HCT116 (cell line): ENCODE measurements around the gene RPL13. TPM values are rescaled to one million over a fixed set of nuclear protein-coding genes. Genes with fewer than 3 reads are reported as not detected.

ENCODE experiments used
- ATAC-seq: fragments of 200-7000 bp; cut with Tn5 transposase; 2 replicates; pipeline ENCODE4 v1.9.1; 2020; ENCODE audit warnings: mild to moderate bottlenecking, moderate library complexity
- BruUV-seq: library from RNA; stranded (reverse); fragments of 400-500 nt; replicated peaks from 2 replicates; lab custom pipeline; 2021; lab: Mats Ljungman, UMichigan
- CTCF ChIA-PET: fragments of 300-600 bp; sonication (Branson Sonifier 250); formaldehyde crosslinking; loops from one replicate; lab custom pipeline; 2021; ENCODE audit warnings: antibody characterized with exemption; lab: Charles Lee
- POLR2A ChIA-PET: fragments of 300-600, 350-600 bp; sonication (Branson Sonifier 250); formaldehyde crosslinking; loops from one replicate; lab custom pipeline; 2021; ENCODE audit warnings: antibody characterized with exemption; lab: Charles Lee
- RAD21 ChIA-PET, 2 experiments: fragments of 300-600 bp; sonication (Branson Sonifier 250); formaldehyde crosslinking; loops; one replicate each; lab custom pipeline; 2023; ENCODE audit warnings: low total read pairs in 2 of 2; ENCODE audit not compliant: uncharacterized antibody in 2 of 2, unreplicated experiment in 2 of 2, low non-redundant PET in 1 of 2; lab: Charles Lee
- DNase-seq: peaks from one replicate; pipeline ENCODE4 v3.0.0-alpha.2; 2010; ENCODE audit warnings: low read depth, low spot score
- H2AFZ ChIP-seq: fragments of 200-600 bp; shearing (Covaris generic), sonication (generic); 2 replicates; pipeline ENCODE4 v1.6.1; 2017; ENCODE audit warnings: low read depth, mixed run types, mixed read lengths, antibody characterized with exemption, low read length; ENCODE audit not compliant: poor library complexity, severe bottlenecking
- H3K27ac ChIP-seq: 2 replicates; pipeline ENCODE4 v1.5.1; 2012; ENCODE audit warnings: low read depth, low read length
- H3K27me3 ChIP-seq: fragments of 200-600 bp; sonication (generic); 2 replicates; pipeline ENCODE4 v1.6.1; 2016; ENCODE audit warnings: mixed run types, low read length, mixed read lengths; ENCODE audit not compliant: insufficient read depth
- H3K36me3 ChIP-seq, 2 experiments: fragments of 200-500 bp in 1 of 2; fragments of 200-600 bp in 1 of 2; sonication (Bioruptor generic) in 1 of 2; sonication (generic) in 1 of 2; 2 replicates each; pipeline versions ENCODE4 v1.5.1 to v1.6.1; 2014 to 2016; ENCODE audit warnings: low read length in 2 of 2, inconsistent platforms in 1 of 2, mixed read lengths in 1 of 2, mixed run types in 1 of 2; ENCODE audit not compliant: insufficient read depth in 2 of 2, control insufficient read depth in 1 of 2
- H3K4me1 ChIP-seq, 2 experiments: fragments of 200-600 bp in 1 of 2; sonication (generic) in 1 of 2; 2 replicates each; pipeline versions ENCODE4 v1.5.1 to v1.6.1; 2012 to 2017; ENCODE audit warnings: low read length in 2 of 2, inconsistent platforms in 1 of 2, mild to moderate bottlenecking in 1 of 2, mixed read lengths in 1 of 2, mixed run types in 1 of 2, moderate library complexity in 1 of 2; ENCODE audit not compliant: insufficient read depth in 2 of 2, control insufficient read depth in 1 of 2
- H3K4me2 ChIP-seq: fragments of 200-600 bp; sonication (generic); 2 replicates; pipeline ENCODE4 v1.6.1; 2017; ENCODE audit warnings: mixed run types, low read length, mixed read lengths
- H3K4me3 ChIP-seq, 2 experiments: fragments of 200-600 bp in 1 of 2; sonication (generic) in 1 of 2; replicated peaks in 1 of 2; 2 replicates each; pipeline ENCODE4 v1.5.1; 2011 to 2016; ENCODE audit warnings: low read length in 2 of 2, control low read depth in 1 of 2, low read depth in 1 of 2, mild to moderate bottlenecking in 1 of 2, mixed read lengths in 1 of 2, mixed run types in 1 of 2
- H3K79me2 ChIP-seq: fragments of 200-600 bp; sonication (generic); 2 replicates; pipeline ENCODE4 v1.6.1; 2017; ENCODE audit warnings: mild to moderate bottlenecking, mixed run types, low read length, moderate library complexity, mixed read lengths; ENCODE audit not compliant: insufficient read depth
- H3K9ac ChIP-seq: fragments of 200-600 bp; sonication (generic); 2 replicates; pipeline ENCODE4 v1.6.1; 2016; ENCODE audit warnings: low read length, mixed read lengths
- H3K9me2 ChIP-seq: fragments of 200-600 bp; sonication (generic), shearing (Covaris generic); 2 replicates; pipeline ENCODE4 v1.6.1; 2017; ENCODE audit warnings: mixed run types, mild to moderate bottlenecking, moderate library complexity; ENCODE audit not compliant: insufficient read depth
- H3K9me3 ChIP-seq, 2 experiments: fragments of 200-500 bp in 1 of 2; fragments of 200-600 bp in 1 of 2; sonication (Bioruptor generic) in 1 of 2; sonication (generic) in 1 of 2; 2 replicates each; pipeline ENCODE4 v1.6.1; 2014 to 2017; ENCODE audit warnings: low read length in 2 of 2, mixed read lengths in 2 of 2, inconsistent platforms in 1 of 2, low read depth in 1 of 2, mild to moderate bottlenecking in 1 of 2, mixed run types in 1 of 2, moderate library complexity in 1 of 2; ENCODE audit not compliant: control insufficient read depth in 1 of 2, insufficient read depth in 1 of 2
- H4K20me1 ChIP-seq: fragments of 200-600 bp; sonication (generic), shearing (Covaris generic); 2 replicates; pipeline ENCODE4 v1.6.1; 2017; ENCODE audit warnings: mixed run types, mild to moderate bottlenecking, moderate library complexity; ENCODE audit not compliant: insufficient read depth
- CBX3 ChIP-seq: IDR thresholded peaks from 2 replicates; pipeline ENCODE4 v1.6.1; 2012; ENCODE audit warnings: low read depth
- CEBPB ChIP-seq: IDR thresholded peaks from 2 replicates; pipeline ENCODE4 v1.6.1; 2012; ENCODE audit warnings: low read depth
- ELF1 ChIP-seq: IDR thresholded peaks from 2 replicates; pipeline ENCODE4 v1.6.1; 2012; ENCODE audit warnings: low read depth, borderline replicate concordance
- EZH2 ChIP-seq: fragments of 200-600 bp; sonication (generic); IDR thresholded peaks from 2 replicates; pipeline ENCODE4 v1.6.1; 2017; ENCODE audit warnings: antibody characterized with exemption, mixed run types
- EZH2phosphoT487 ChIP-seq: fragments of 200-600 bp; IDR thresholded peaks from 2 replicates; pipeline ENCODE4 v1.6.1; 2018; ENCODE audit warnings: antibody characterized with exemption, borderline replicate concordance
- FOSL1 ChIP-seq: IDR thresholded peaks from 2 replicates; pipeline ENCODE4 v1.6.1; 2012; ENCODE audit warnings: low read depth
- JUND ChIP-seq: IDR thresholded peaks from 2 replicates; pipeline ENCODE4 v1.6.1; 2012
- RAD21 ChIP-seq: IDR thresholded peaks from 2 replicates; pipeline ENCODE4 v1.6.1; 2012; ENCODE audit warnings: low read depth, mild to moderate bottlenecking
- SIN3A ChIP-seq: IDR thresholded peaks from 2 replicates; pipeline ENCODE4 v1.6.1; 2012; ENCODE audit warnings: low read depth
- SP1 ChIP-seq: IDR thresholded peaks from 2 replicates; pipeline ENCODE4 v1.6.1; 2012; ENCODE audit warnings: low read depth
- TCF7L2 ChIP-seq: IDR thresholded peaks from 2 replicates; pipeline ENCODE4 v1.7.0; 2011; ENCODE audit warnings: borderline replicate concordance, inconsistent platforms; ENCODE audit not compliant: insufficient read depth, insufficient read length; ENCODE audit errors: extremely low read depth
- ZNF274 ChIP-seq: fragments of 200-500 bp; sonication (Bioruptor generic); IDR thresholded peaks from 2 replicates; pipeline ENCODE4 v1.6.1; 2014; ENCODE audit warnings: mild to moderate bottlenecking, low read depth, low read length, inconsistent platforms
- intact Hi-C: fragments of 100-400 bp; cut with micrococcal nuclease; formaldehyde crosslinking; loops from 2 replicates; pipeline ENCODE4 v1.10.0; 2022
- total RNA-seq: library from RNA; stranded (reverse); gene quantifications from one replicate; pipeline ENCODE4 v1.2.1, GENCODE V29; 2021; ENCODE audit not compliant: unreplicated experiment
- TF ChIP-seq, protein P1 (sequence below): IDR thresholded peaks from 2 replicates; pipeline ENCODE4 v1.6.1; 2012
- TF ChIP-seq, protein P2 (sequence below): IDR thresholded peaks from 2 replicates; pipeline ENCODE4 v1.6.1; 2011; ENCODE audit warnings: mild to moderate bottlenecking, low read length, moderate library complexity; ENCODE audit not compliant: insufficient replicate concordance; ENCODE audit errors: extremely low read depth

Gene RPL13
- total RNA-seq, 1 experiment from 2014 or later = 4,404 TPM

DNA sequence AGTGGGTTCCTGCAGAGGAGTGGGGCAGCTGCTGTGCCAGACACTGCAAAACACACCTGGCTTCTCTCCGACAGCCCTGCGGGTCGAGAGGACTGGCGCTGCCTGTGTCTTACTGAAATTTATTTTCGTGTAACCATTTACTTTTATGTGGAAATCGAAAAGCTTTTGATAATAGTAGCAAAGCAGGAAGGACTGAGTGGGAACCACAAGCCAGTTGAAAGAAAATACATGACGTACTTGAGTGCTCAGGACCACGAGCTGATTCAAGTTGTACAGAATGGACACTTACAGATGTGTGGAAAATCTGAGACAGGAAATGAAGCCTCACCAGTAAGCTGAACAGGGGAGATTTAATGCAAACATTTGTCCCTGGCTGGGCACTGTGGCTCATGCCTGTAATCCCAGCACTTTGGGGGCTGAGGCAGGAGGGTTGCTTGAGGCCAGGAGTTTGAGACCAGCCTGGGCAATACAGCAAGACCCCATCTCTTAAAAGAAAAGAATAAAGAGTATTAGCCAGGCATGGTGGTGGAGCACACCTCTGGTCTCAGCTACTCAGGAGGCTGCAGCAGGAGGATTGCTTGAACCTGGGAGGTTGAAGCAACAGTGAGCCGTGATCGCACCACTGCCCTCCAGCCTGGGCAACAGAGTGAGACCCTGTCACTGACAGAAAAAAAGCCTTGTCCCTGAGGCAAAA, 11.3 kb upstream of the RPL13 start:
- ChIA-PET CTCF (interaction anchor here (0.7 kb wide), 1 partner anchor 10 kb away, joined by 3 read pairs; no protein-coding TSS in a partner anchor), POLR2A (no interaction called here)
- BruUV-seq = no TSS peak

More for the DNA sequence above, 11.3 kb upstream of the RPL13 start:
- peaks cover 32 to 49% of the 10 kb centered on the region in 2 experiments; a peak in 3 of 4 replicates for H3K36me3 ChIP-seq
- intact Hi-C loops = no loop called here
- H3K9ac ChIP-seq = no peak overlapping the region
- H3K4me3 ChIP-seq = no peak overlapping the region
- H2AFZ ChIP-seq = no peak overlapping the region
- DNase-seq = no peak
- H3K4me1 ChIP-seq = no peaks in the 10 kb centered on the region
- H3K9me3 ChIP-seq = no peaks in the 10 kb centered on the region
- no peak overlapping the region for H3K27ac ChIP-seq
- H3K27me3 ChIP-seq = no peaks in the 10 kb centered on the region
- no peaks in the 10 kb centered on the region for H4K20me1 ChIP-seq
- H3K79me2 ChIP-seq = no peaks in the 10 kb centered on the region
- TF ChIP-seq EZH2 (no peak), ELF1 (no peak), ZNF274 (no peak), CBX3 (no peak), CEBPB (no peak), SP1 (no peak), JUND (no peak), FOSL1 (no peak), TCF7L2 (no peak), SIN3A (no peak), EZH2phosphoT487 (no peak), RAD21 (no peak)
- TF ChIP-seq, protein P1, sequence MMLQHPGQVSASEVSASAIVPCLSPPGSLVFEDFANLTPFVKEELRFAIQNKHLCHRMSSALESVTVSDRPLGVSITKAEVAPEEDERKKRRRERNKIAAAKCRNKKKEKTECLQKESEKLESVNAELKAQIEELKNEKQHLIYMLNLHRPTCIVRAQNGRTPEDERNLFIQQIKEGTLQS = no peak
- TF ChIP-seq, protein P2, sequence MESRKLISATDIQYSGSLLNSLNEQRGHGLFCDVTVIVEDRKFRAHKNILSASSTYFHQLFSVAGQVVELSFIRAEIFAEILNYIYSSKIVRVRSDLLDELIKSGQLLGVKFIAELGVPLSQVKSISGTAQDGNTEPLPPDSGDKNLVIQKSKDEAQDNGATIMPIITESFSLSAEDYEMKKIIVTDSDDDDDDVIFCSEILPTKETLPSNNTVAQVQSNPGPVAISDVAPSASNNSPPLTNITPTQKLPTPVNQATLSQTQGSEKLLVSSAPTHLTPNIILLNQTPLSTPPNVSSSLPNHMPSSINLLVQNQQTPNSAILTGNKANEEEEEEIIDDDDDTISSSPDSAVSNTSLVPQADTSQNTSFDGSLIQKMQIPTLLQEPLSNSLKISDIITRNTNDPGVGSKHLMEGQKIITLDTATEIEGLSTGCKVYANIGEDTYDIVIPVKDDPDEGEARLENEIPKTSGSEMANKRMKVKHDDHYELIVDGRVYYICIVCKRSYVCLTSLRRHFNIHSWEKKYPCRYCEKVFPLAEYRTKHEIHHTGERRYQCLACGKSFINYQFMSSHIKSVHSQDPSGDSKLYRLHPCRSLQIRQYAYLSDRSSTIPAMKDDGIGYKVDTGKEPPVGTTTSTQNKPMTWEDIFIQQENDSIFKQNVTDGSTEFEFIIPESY = no peak
- no peak overlapping the region for H3K4me2 ChIP-seq
- ATAC-seq = no peak
- no peaks in the 10 kb centered on the region for H3K9me2 ChIP-seq
- RAD21 ChIA-PET = no interaction called here
